ENCODE results near the gene ADGRD1.
A peak's percentile ranks its signal among the peaks of the same experiment; 100 is the strongest.

DNA sequence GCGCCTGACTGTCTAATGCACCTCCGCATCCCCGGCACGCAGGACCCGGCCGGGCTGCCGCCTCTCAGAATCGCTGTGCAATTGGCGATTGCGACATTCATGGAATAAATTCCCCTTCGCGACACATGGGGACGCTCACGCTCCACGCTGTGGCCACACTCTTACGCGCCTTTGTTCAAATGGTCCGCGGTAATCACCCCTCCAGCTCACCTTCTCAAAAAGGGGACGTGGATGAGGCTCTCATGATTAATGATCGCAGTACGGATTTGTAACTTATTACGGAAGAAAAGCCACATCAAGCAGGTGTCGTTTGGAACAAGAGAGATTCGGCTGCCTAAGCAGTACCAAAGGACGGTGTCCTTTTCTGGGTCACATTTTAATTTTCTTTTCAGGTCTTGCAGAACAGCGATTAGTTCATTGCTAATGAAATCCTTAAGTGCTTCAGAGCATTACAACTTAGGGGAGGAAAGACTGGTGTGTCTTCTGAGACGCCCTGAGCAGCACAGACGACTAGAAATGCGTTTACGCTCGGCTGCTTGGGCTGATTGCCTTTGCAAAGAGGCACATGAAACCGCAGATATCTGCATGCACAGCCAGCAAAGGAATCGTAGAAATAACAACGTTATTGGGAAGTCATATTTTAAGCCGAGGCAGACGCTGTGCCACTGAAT lies 37.3 kb upstream of the ADGRD1 start:
- no peak for TF ChIP-seq POLR2AphosphoS5 (IDR thresholded peaks at IDR 0.05; ENCODE audit: low read depth, low read length)
- no peak for TF ChIP-seq POLR2A (IDR thresholded peaks at IDR 0.05; ENCODE audit: control extremely low read depth in 1 of 2, low read depth in 2 of 2, low read length in 2 of 2)
- TF ChIP-seq, protein P1, sequence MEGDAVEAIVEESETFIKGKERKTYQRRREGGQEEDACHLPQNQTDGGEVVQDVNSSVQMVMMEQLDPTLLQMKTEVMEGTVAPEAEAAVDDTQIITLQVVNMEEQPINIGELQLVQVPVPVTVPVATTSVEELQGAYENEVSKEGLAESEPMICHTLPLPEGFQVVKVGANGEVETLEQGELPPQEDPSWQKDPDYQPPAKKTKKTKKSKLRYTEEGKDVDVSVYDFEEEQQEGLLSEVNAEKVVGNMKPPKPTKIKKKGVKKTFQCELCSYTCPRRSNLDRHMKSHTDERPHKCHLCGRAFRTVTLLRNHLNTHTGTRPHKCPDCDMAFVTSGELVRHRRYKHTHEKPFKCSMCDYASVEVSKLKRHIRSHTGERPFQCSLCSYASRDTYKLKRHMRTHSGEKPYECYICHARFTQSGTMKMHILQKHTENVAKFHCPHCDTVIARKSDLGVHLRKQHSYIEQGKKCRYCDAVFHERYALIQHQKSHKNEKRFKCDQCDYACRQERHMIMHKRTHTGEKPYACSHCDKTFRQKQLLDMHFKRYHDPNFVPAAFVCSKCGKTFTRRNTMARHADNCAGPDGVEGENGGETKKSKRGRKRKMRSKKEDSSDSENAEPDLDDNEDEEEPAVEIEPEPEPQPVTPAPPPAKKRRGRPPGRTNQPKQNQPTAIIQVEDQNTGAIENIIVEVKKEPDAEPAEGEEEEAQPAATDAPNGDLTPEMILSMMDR (IDR thresholded peaks at IDR 0.05; ENCODE audit: control extremely low read depth in 1 of 3, insufficient read depth in 1 of 3, low read depth in 1 of 3, low read length in 3 of 3) = peak; percentile 95 to 98 (median 96)
- no peak for TF ChIP-seq TAF1 (IDR thresholded peaks at IDR 0.05; ENCODE audit: low read depth, low read length)
- TF ChIP-seq SP1 (IDR thresholded peaks at IDR 0.05; ENCODE audit: low read depth, low read length) = no peak

Data from H1 (cell line).